Memory B cell (primary cell): ENCODE results near the gene HEMK1.

Experiments used
- ATAC-seq: fragments of 150-1000 bp; cut with Tn5 transposase; 2 replicates; pipeline ENCODE4 v1.10.0; 2021; ENCODE audit warnings: low read depth, mild to moderate bottlenecking, moderate library complexity
- DNase-seq, 2 donors: peaks; one replicate each; pipeline ENCODE4 v3.0.0; 2022; ENCODE audit warnings: low spot score in 2 of 2
- H3K27ac Mint-ChIP-seq: one replicate; pipeline ENCODE4 v1.8.0; 2022; ENCODE audit warnings: mild to moderate bottlenecking, moderate library complexity, mixed read lengths
- H3K27me3 Mint-ChIP-seq: one replicate; pipeline ENCODE4 v1.8.0; 2022; ENCODE audit warnings: mixed read lengths
- H3K36me3 Mint-ChIP-seq: one replicate; pipeline ENCODE4 v1.8.0; 2022; ENCODE audit warnings: mild to moderate bottlenecking, mixed read lengths
- H3K4me1 Mint-ChIP-seq: one replicate; pipeline ENCODE4 v1.8.0; 2022; ENCODE audit warnings: mixed read lengths
- H3K4me3 Mint-ChIP-seq: one replicate; pipeline ENCODE4 v1.8.0; 2022; ENCODE audit warnings: mild to moderate bottlenecking, moderate library complexity, mixed read lengths
- H3K9me3 Mint-ChIP-seq: one replicate; pipeline ENCODE4 v1.8.0; 2022; ENCODE audit warnings: mixed read lengths

HEMK1 gene

DNA sequence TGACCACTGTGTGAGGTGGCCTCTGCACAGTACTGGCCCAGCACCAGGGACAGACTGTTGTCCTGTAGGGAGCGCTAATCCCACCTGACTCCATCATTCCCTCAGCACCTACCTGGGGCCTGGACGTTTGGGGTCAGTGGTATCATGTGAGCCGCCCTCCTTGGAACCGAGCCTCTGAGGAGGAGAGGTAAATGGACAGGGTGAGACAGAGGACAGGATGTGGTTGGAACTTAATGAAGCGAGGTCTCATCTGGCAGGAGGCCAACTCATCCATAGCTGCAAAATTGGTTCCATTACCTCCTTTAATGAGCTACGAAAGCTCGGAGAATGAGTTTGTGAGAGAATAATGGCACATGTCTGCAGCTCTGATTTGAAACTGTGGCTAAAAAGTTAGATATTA, 61.6 kb downstream of the HEMK1 start:
- ATAC-seq (no peak), DNase-seq (no peak)
- Mint-ChIP-seq H3K9me3 (no peaks in the 10 kb centered on the region), H3K27ac (peak overlapping the region; percentile 42), H3K27me3 (no peaks in the 10 kb centered on the region), H3K36me3 (peaks cover 2% of the 10 kb centered on the region), H3K4me3 (no peak overlapping the region), H3K4me1 (peaks cover 19% of the 10 kb centered on the region)

DNA sequence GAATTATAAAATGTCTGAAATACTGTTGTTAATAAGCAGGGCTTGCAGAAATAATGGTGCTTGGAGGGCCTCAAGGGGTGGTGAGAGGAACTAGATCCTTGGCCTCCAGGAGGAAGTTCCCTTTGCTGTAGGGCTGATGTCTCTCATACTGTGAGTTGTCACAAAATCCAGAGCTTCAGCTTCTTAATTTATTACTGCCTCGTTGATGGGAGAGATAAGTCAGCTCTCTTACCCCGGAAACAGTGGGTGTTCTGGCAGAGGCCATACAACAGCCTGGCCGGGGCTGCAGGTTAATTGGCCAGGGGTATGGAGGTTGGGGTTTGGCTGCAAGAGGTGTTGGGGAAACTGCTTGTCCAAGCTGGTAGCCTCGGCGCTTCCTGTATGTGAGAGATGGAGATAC, 63.1 kb downstream of the HEMK1 start:
- Mint-ChIP-seq H3K27me3 (no peaks in the 10 kb centered on the region), H3K36me3 (peaks cover 2% of the 10 kb centered on the region), H3K9me3 (no peaks in the 10 kb centered on the region), H3K27ac (no peak overlapping the region), H3K4me1 (peaks cover 25% of the 10 kb centered on the region), H3K4me3 (no peak overlapping the region)
- ATAC-seq (peak; percentile 43), DNase-seq (no peak)

DNA sequence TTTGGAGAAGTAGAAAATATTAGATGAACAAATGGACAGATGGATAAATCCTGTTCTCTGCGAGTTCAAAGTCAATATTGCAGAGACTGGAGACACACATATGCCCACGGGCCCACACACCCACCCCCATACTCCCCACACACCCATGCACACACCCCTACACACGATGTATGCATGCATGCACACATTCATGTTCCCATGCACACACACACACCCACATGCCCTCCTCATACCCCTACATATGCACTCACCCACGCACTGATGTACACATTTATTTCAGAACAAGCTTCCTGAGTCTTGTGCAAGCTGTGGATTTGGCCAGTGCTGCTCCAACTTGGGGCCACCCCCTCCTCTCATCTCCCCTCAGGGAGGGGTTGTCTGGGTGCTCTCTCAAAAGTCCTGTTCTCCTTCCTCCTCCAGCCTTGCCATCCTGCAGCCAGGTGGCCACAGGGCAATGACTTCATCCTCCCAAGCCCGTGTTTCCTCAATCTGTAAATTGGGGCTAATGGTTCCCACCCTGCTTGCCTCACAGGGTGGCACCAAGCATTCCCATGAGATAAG, 64.0 kb downstream of the HEMK1 start:
- Mint-ChIP-seq H3K4me3 (no peak overlapping the region), H3K4me1 (peaks cover 21% of the 10 kb centered on the region), H3K36me3 (peaks cover 2% of the 10 kb centered on the region), H3K27me3 (no peaks in the 10 kb centered on the region), H3K27ac (no peak overlapping the region), H3K9me3 (no peaks in the 10 kb centered on the region)
- DNase-seq (no peak), ATAC-seq (no peak)

DNA sequence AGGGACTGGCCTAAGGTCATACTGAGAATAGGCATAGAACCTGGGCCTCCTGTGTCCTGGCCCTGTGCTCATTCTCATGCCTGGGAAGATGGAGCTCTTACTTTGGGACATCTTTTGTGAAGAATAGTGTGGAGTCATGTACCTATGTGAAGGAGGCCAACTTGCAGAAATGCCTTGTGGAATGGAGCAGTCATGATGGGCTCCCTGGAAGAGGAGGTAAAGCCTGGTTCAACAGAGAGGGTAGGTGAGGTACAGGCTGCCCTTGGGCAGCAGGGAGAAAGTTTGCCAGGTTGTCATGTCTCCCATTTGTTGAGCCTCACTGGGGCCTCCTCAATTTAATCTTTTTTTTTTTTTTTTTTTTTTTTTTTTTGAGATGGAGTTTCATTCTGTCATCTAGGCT, 65.7 kb downstream of the HEMK1 start:
- H3K4me3 Mint-ChIP-seq = no peak overlapping the region
- no peak for ATAC-seq
- peaks cover 21% of the 10 kb centered on the region for H3K4me1 Mint-ChIP-seq
- H3K27me3 Mint-ChIP-seq = no peaks in the 10 kb centered on the region
- DNase-seq = no peak
- no peaks in the 10 kb centered on the region for H3K9me3 Mint-ChIP-seq
- H3K36me3 Mint-ChIP-seq = peaks cover 2% of the 10 kb centered on the region
- no peak overlapping the region for H3K27ac Mint-ChIP-seq

DNA sequence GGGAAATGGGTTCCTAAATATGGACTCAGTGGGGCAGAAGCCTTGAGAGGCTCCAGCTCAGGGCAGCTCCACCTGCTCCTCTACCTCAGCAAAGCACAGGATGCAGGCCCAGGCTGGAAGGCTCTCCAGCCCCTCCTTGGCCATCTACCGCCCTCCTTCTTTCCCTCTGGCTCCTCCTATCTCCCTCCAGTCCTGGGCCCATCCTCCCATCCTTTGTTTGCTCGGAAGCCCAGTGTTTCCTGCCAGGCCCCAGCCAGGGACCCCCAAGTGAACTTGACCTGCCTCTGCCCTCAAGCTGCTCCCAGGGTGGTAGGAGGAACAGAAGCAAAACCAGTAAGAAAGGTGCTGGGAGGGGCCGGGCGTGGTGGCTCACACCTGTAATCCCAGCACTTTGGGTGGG, 67.7 kb downstream of the HEMK1 start:
- Mint-ChIP-seq H3K36me3 (peaks cover 10% of the 10 kb centered on the region), H3K4me3 (no peak overlapping the region), H3K27me3 (no peaks in the 10 kb centered on the region), H3K4me1 (peaks cover 9% of the 10 kb centered on the region), H3K27ac (no peak overlapping the region), H3K9me3 (no peaks in the 10 kb centered on the region)
- no peak for ATAC-seq
- DNase-seq = no peak

DNA sequence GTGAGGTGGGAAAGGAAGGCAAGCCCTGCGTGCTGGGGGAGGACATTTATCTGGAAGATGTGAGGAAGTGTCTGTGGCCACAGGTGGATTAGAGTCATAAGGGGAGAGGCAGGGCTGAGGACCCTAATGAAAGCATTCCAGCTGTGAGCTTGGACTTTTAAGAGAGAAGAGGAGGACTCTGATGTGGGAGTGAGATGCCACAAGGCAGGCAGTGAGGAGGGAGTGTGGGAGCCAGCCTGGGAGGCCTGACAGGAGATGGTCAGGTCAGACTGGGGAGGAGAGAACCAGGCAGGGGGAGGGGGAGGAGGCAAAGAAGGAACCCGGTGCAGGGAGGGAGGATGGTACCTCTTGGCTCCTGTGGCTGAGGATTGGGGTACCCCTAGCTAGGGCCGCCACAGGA, 68.6 kb downstream of the HEMK1 start:
- DNase-seq (no peak), ATAC-seq (no peak)
- Mint-ChIP-seq H3K36me3 (peaks cover 13% of the 10 kb centered on the region), H3K9me3 (no peaks in the 10 kb centered on the region), H3K27ac (no peak overlapping the region), H3K27me3 (no peaks in the 10 kb centered on the region), H3K4me3 (no peak overlapping the region), H3K4me1 (peaks cover 9% of the 10 kb centered on the region)

DNA sequence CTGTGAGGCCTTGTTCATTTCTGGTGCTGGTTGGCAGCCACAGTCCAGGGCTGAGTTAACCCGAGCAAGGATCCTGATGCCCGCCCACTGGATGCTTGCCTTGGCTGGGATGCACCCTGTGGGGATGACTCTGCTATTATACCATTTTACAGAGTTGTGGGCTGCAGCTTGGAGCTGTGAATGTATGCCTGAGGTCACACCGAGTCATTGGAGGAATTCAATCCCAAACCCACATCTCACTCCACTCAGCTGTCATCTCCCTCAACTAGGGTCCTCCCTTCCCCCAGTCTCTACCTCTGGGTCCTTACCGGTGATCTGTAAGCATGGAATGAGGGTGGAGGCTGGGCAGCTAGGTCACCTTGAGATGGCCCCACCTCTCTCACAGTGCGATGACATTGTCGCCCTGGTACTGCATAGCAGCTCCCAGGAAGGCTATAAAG, 69.8 kb downstream of the HEMK1 start:
- H3K36me3 Mint-ChIP-seq = peaks cover 18% of the 10 kb centered on the region
- H3K27me3 Mint-ChIP-seq = no peaks in the 10 kb centered on the region
- no peak overlapping the region for H3K27ac Mint-ChIP-seq
- no peak overlapping the region for H3K4me3 Mint-ChIP-seq
- ATAC-seq (no peak), DNase-seq (no peak)
- no peaks in the 10 kb centered on the region for H3K9me3 Mint-ChIP-seq
- peaks cover 9% of the 10 kb centered on the region for H3K4me1 Mint-ChIP-seq

DNA sequence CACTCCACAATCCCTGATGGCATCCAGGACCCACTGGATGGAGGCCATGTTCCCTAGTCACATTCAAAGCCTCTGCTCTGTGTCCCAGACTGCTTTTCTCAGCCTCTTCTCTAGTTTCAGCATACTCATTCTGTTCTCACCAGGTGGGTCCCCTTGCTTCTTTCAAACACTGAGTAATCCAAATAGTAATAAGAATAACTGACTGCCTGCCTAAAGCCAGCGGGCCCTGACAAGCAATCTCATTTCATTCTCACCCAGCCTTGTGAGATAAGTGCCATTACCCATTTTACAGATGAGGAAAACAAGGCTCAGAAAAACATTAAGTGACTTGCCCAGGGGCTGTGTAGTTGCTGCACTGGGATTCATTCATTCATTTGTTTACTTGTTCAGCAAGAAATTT, 73.1 kb downstream of the HEMK1 start:
- Mint-ChIP-seq H3K9me3 (no peaks in the 10 kb centered on the region), H3K27ac (no peak overlapping the region), H3K4me3 (no peak overlapping the region), H3K4me1 (peaks cover 2% of the 10 kb centered on the region), H3K36me3 (peaks cover 29% of the 10 kb centered on the region), H3K27me3 (no peaks in the 10 kb centered on the region)
- ATAC-seq (no peak), DNase-seq (no peak)

DNA sequence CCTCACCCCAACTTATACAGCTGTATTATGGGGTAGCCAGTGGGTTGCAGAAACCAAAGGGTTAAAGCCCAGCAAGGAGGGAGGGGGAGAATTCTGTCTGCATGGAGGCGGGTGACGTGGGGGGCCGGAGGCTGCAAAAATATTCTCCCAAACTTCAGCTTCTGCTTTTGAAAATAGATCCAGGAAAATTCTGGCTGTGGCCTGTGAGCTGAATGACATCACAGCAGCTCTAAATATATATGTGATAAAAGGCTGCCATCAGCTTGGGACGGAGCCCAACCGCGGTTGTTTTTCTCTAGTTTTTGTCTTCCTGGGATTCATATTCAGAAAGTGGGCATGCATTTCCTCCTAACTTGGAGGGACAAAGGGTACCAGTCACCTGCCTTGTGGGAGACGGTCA, 75.2 kb downstream of the HEMK1 start:
- Mint-ChIP-seq H3K27me3 (no peaks in the 10 kb centered on the region), H3K9me3 (no peaks in the 10 kb centered on the region), H3K4me1 (no peaks in the 10 kb centered on the region), H3K36me3 (peaks cover 29% of the 10 kb centered on the region), H3K27ac (no peak overlapping the region), H3K4me3 (no peak overlapping the region)
- DNase-seq (no peak), ATAC-seq (no peak)

DNA sequence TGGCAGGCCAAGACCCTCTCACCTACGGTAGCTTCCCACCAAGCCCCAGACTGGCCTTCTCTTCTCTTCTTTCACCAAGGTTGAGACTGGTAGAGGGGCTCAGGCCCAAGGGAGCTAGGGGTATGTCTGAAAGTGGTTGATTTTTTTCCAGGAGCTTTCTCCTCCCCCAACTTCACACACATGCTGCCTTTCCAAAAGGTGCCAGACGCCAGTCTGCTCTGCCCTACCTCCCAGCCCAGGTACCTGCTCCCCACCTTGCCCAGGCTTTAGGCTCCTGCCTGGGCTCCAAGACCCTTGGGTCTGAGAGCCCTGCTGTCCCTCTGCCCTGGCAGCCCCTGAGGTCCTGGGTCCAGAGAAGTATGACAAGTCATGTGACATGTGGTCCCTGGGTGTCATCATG, 76.1 kb downstream of the HEMK1 start:
- Mint-ChIP-seq H3K36me3 (peaks cover 29% of the 10 kb centered on the region), H3K27me3 (no peaks in the 10 kb centered on the region), H3K4me3 (no peak overlapping the region), H3K9me3 (no peaks in the 10 kb centered on the region), H3K4me1 (no peaks in the 10 kb centered on the region), H3K27ac (no peak overlapping the region)
- ATAC-seq = no peak
- no peak for DNase-seq
